Activated CD8-positive, alpha-beta T cell treated with anti-CD3 and anti-CD28 coated beads, Interleukin-2, amount 10 ng/mL, durations not matched to agents 7 days and 5 days (primary cell): ENCODE measurements around the gene ZNF576. TPM values are rescaled to one million over a fixed set of nuclear protein-coding genes. Genes with fewer than 3 reads are reported as not detected.
"Not testable (repeated sequence)": the region's sequence is repeated elsewhere in the genome, so short reads cannot be mapped to it uniquely, and the experiment has no call there.

Experiments used
- ATAC-seq: fragments of 150-1000 bp; cut with Tn5 transposase; one replicate; pipeline ENCODE4 v1.10.0; 2021; ENCODE audit warnings: moderate library complexity
- CTCF ChIA-PET: fragments of 350-600 bp; sonication (Branson Sonifier 250); formaldehyde crosslinking; loops from one replicate; lab custom pipeline; 2021; ENCODE audit warnings: antibody characterized with exemption; lab: Charles Lee
- POLR2A ChIA-PET: fragments of 350-600 bp; sonication (Branson Sonifier 250); formaldehyde crosslinking; loops from one replicate; lab custom pipeline; 2021; ENCODE audit warnings: antibody characterized with exemption; lab: Charles Lee
- DNase-seq: peaks from one replicate; pipeline ENCODE4 v3.0.0-alpha.2; 2020
- H3K27ac Mint-ChIP-seq: one replicate; pipeline ENCODE4 v1.8.0; 2021; ENCODE audit warnings: mild to moderate bottlenecking, mixed read lengths
- H3K27me3 Mint-ChIP-seq: one replicate; pipeline ENCODE4 v1.8.0; 2021; ENCODE audit warnings: low read depth, mixed read lengths
- H3K36me3 Mint-ChIP-seq: one replicate; pipeline ENCODE4 v1.8.0; 2021; ENCODE audit warnings: low read depth, mixed read lengths
- H3K4me1 Mint-ChIP-seq: one replicate; pipeline ENCODE4 v1.8.0; 2021; ENCODE audit warnings: low read depth, mixed read lengths
- H3K4me3 Mint-ChIP-seq: one replicate; pipeline ENCODE4 v1.8.0; 2021; ENCODE audit warnings: mild to moderate bottlenecking, mixed read lengths
- H3K9me3 Mint-ChIP-seq: one replicate; pipeline ENCODE4 v1.8.0; 2022; ENCODE audit warnings: mixed read lengths; ENCODE audit not compliant: insufficient read depth
- total RNA-seq, 2 experiments: library from RNA; stranded (reverse); gene quantifications; one replicate each; pipeline ENCODE4 v1.2.3, GENCODE V29; 2021

The ZNF576 gene
- total RNA-seq, 2 experiments from 2014 or later = 14.1 to 17.3 TPM

GRCh38 chr19:43642531-43642930, 46.1 kb downstream of the ZNF576 start:
- ATAC-seq (no peak), DNase-seq (no peak)
- Mint-ChIP-seq H3K36me3 (peaks cover 6% of the 10 kb centered on the region), H3K4me3 (no peak overlapping the region), H3K27me3 (peaks cover 44% of the 10 kb centered on the region), H3K4me1 (peaks cover 17% of the 10 kb centered on the region), H3K9me3 (no peaks in the 10 kb centered on the region), H3K27ac (no peak overlapping the region)
- POLR2A ChIA-PET = interaction anchor here (0.8 to 1.7 kb wide), 2 partner anchors 14 to 24 kb away, joined by 3 to 5 read pairs; no protein-coding TSS in a partner anchor
- CTCF ChIA-PET = interaction anchor here (0.7 to 1.4 kb wide), 2 partner anchors 11 to 23 kb away, joined by 4 read pairs; no protein-coding TSS in a partner anchor

GRCh38 chr19:43643326-43643725, 46.9 kb downstream of the ZNF576 start:
- peaks cover 17% of the 10 kb centered on the region for H3K4me1 Mint-ChIP-seq
- no peak overlapping the region for H3K4me3 Mint-ChIP-seq
- H3K27ac Mint-ChIP-seq = no peak overlapping the region
- no peak for DNase-seq
- ChIA-PET CTCF (interaction anchor here (1.0 kb wide), 1 partner anchor 109 kb away, joined by 3 read pairs; no protein-coding TSS in a partner anchor), POLR2A (interaction anchor here (0.8 kb wide), 1 partner anchor 23 kb away, joined by 3 read pairs; no protein-coding TSS in a partner anchor)
- H3K9me3 Mint-ChIP-seq = no peaks in the 10 kb centered on the region
- no peak for ATAC-seq
- H3K27me3 Mint-ChIP-seq = peaks cover 37% of the 10 kb centered on the region
- peaks cover 8% of the 10 kb centered on the region for H3K36me3 Mint-ChIP-seq

- Mint-ChIP-seq H3K9me3 (no peaks in the 10 kb centered on the region), H3K27ac (no peak overlapping the region), H3K36me3 (peaks cover 12% of the 10 kb centered on the region), H3K4me1 (peaks cover 10% of the 10 kb centered on the region), H3K4me3 (no peak overlapping the region), H3K27me3 (peaks cover 29% of the 10 kb centered on the region)
- ChIA-PET POLR2A (no interaction called here), CTCF (no interaction called here)
- no peak for ATAC-seq
- no peak for DNase-seq
Measured at GRCh38 chr19:43644181-43644580, 47.8 kb downstream of the ZNF576 start.

- ChIA-PET POLR2A (no interaction called here), CTCF (interaction anchor here (1.7 kb wide), 1 partner anchor 93 kb away, joined by 4 read pairs; no protein-coding TSS in a partner anchor)
- no peak overlapping the region for H3K4me3 Mint-ChIP-seq
- H3K27me3 Mint-ChIP-seq = no peaks in the 10 kb centered on the region
- ATAC-seq = no peak
- H3K9me3 Mint-ChIP-seq = no peaks in the 10 kb centered on the region
- H3K36me3 Mint-ChIP-seq = peaks cover 20% of the 10 kb centered on the region
- H3K4me1 Mint-ChIP-seq = peaks cover 5% of the 10 kb centered on the region
- H3K27ac Mint-ChIP-seq = no peak overlapping the region
- no peak for DNase-seq
Measured at GRCh38 chr19:43648633-43649032, 52.2 kb downstream of the ZNF576 start.

GRCh38 chr19:43649514-43649913, 53.1 kb downstream of the ZNF576 start:
- Mint-ChIP-seq H3K9me3 (no peaks in the 10 kb centered on the region), H3K4me1 (peaks cover 5% of the 10 kb centered on the region), H3K36me3 (peaks cover 21% of the 10 kb centered on the region), H3K27me3 (no peaks in the 10 kb centered on the region), H3K4me3 (no peak overlapping the region), H3K27ac (no peak overlapping the region)
- ATAC-seq = no peak
- ChIA-PET CTCF (interaction anchor here (0.7 to 1.7 kb wide), 3 partner anchors 19 to 94 kb away, joined by 3 to 5 read pairs (median 4); no protein-coding TSS in a partner anchor), POLR2A (no interaction called here)
- DNase-seq = no peak

GRCh38 chr19:43650276-43650675, 53.9 kb downstream of the ZNF576 start:
- H3K4me3 Mint-ChIP-seq, H3K9me3 Mint-ChIP-seq, H3K27me3 Mint-ChIP-seq, POLR2A ChIA-PET, H3K27ac Mint-ChIP-seq, H3K4me1 Mint-ChIP-seq, DNase-seq, ATAC-seq: not testable (repeated sequence)
- H3K36me3 Mint-ChIP-seq = peaks cover 25% of the 10 kb centered on the region
- CTCF ChIA-PET = interaction anchor here (0.7 to 0.9 kb wide), 2 partner anchors 18 to 55 kb away, joined by 3 to 5 read pairs; no protein-coding TSS in a partner anchor

Other genes starting within 250 kb of the ZNF576 start
- gene CD177, start 242.9 kb upstream of the ZNF576 start, total RNA-seq = not detected
- not detected for gene TEX101, start 181.7 kb upstream of the ZNF576 start, total RNA-seq
- gene LYPD3, start 131.0 kb upstream of the ZNF576 start, total RNA-seq = 1 to 10 TPM in 1 of 2 experiments, under 1 TPM in 1; 0.68 to 1.1 TPM
- 10 to 100 TPM; 14.9 to 15.5 TPM for gene PHLDB3, start 91.8 kb upstream of the ZNF576 start, total RNA-seq
- gene ETHE1, start 69.4 kb upstream of the ZNF576 start, total RNA-seq = 10 to 100 TPM; 67.9 to 69.1 TPM
- 1 to 10 TPM; 3.4 to 3.7 TPM for gene ZNF575, start 63.4 kb upstream of the ZNF576 start, total RNA-seq
- 10 to 100 TPM; 46.5 to 48.4 TPM for gene XRCC1, start 21.1 kb upstream of the ZNF576 start, total RNA-seq
- 1 to 10 TPM; 7.4 to 8.9 TPM for gene PINLYP, start 20.8 kb upstream of the ZNF576 start, total RNA-seq
- 10 to 100 TPM; 11.2 to 14.0 TPM for gene IRGQ, start 461 bp upstream of the ZNF576 start, total RNA-seq
- under 1 TPM; 0.71 to 0.73 TPM for gene SRRM5, start 15.5 kb downstream of the ZNF576 start, total RNA-seq
- gene ZNF428, start 23.0 kb downstream of the ZNF576 start, total RNA-seq = 10 to 100 TPM; 29.9 to 31.5 TPM
- gene CADM4, start 43.3 kb downstream of the ZNF576 start, total RNA-seq = under 1 TPM; 0.10 to 0.40 TPM
- gene PLAUR, start 73.6 kb downstream of the ZNF576 start, total RNA-seq = 10 to 100 TPM; 10.1 to 11.6 TPM
- not detected for gene IRGC, start 119.5 kb downstream of the ZNF576 start, total RNA-seq
- 10 to 100 TPM; 60.0 to 65.1 TPM for gene SMG9, start 158.4 kb downstream of the ZNF576 start, total RNA-seq
- 10 to 100 TPM; 28.8 to 31.9 TPM for gene KCNN4, start 184.4 kb downstream of the ZNF576 start, total RNA-seq
- 1 to 10 TPM in 1 of 2 experiments, under 1 TPM in 1; 0.70 to 1.1 TPM for gene LYPD5, start 205.9 kb downstream of the ZNF576 start, total RNA-seq
- 1 to 10 TPM; 4.9 to 6.9 TPM for gene ZNF283, start 230.7 kb downstream of the ZNF576 start, total RNA-seq